Thymus (tissue), 14 donors: ENCODE results near the gene KDELR1. TPM values are rescaled to one million over a fixed set of nuclear protein-coding genes. Genes with fewer than 3 reads are reported as not detected.

Experiments
- DNase-seq, 9 donors: peaks; one replicate each; pipeline ENCODE4 v3.0.0-alpha.2; 2013; ENCODE audit warnings: low spot score in 9 of 9, low read depth in 6 of 9, missing footprints in 1 of 9
- H3K27ac ChIP-seq, 2 donors: one replicate each; pipeline ENCODE4 v1.5.1; 2013; ENCODE audit warnings: control low read depth in 1 of 2, low read depth in 1 of 2, low read length in 1 of 2, mild to moderate bottlenecking in 1 of 2, moderate library complexity in 1 of 2
- H3K27me3 ChIP-seq, 2 donors: one replicate each; pipeline ENCODE4 v1.5.1; 2013; ENCODE audit warnings: low read length in 1 of 2; ENCODE audit not compliant: control insufficient read depth in 2 of 2, insufficient read depth in 1 of 2
- H3K36me3 ChIP-seq, 2 donors: one replicate each; pipeline ENCODE4 v1.5.1; 2013; ENCODE audit warnings: low read length in 1 of 2, mild to moderate bottlenecking in 1 of 2, moderate library complexity in 1 of 2; ENCODE audit not compliant: control insufficient read depth in 2 of 2, insufficient read depth in 2 of 2
- H3K4me1 ChIP-seq, 2 donors: one replicate each; pipeline ENCODE4 v1.5.1; 2013; ENCODE audit warnings: low read length in 2 of 2; ENCODE audit not compliant: control insufficient read depth in 2 of 2, insufficient read depth in 2 of 2
- H3K4me3 ChIP-seq, 2 donors: one replicate each; pipeline ENCODE4 v1.5.1; 2013; ENCODE audit warnings: low read length in 2 of 2, control low read depth in 1 of 2, mild to moderate bottlenecking in 1 of 2
- H3K9me3 ChIP-seq, 2 donors: one replicate each; pipeline ENCODE4 v1.5.1; 2013; ENCODE audit warnings: low read length in 1 of 2, mild to moderate bottlenecking in 1 of 2; ENCODE audit not compliant: control insufficient read depth in 2 of 2, insufficient read depth in 1 of 2
- WGBS: extraction: QIAGEN DNeasy Blood & Tissue Kit; methylation state at CpG from one replicate; pipeline ENCODE4 v1.1.7; 2013; 5-methylcytosine and 5-hydroxymethylcytosine counted together
- long read RNA-seq, 10 donors: transcript quantifications; one replicate each; lab custom pipeline, GENCODE V29; 2026
- polyA plus RNA-seq: library from polyadenylated mRNA; stranded (reverse); fragments of 200-250 nt; gene quantifications from one replicate; pipeline ENCODE4 v1.2.3, GENCODE V29; 2013
- total RNA-seq: library from RNA; stranded (reverse); fragments of 120-200 nt; gene quantifications from one replicate; pipeline ENCODE4 v1.2.4, GENCODE V29; 2013
- donor health status: healthy.

Gene KDELR1
- total RNA-seq (20.7 TPM), polyA plus RNA-seq (81.0 TPM)
- long read RNA-seq, donor 1, partial matches to known transcripts, result 0 of 2 reads
- long read RNA-seq, donor 1, other reads (novel, unspliced or antisense), result 0 of 2 reads
- long read RNA-seq, donor 2, transcript KDELR1-201 (5 exons, 1,557 nt), result major isoform, 38 of 194 reads
- long read RNA-seq, donor 2, partial matches to known transcripts, result 107 of 194 reads
- long read RNA-seq, donor 2, other reads (novel, unspliced or antisense), result 47 of 194 reads
- long read RNA-seq, donor 3, transcript KDELR1-201 (5 exons, 1,557 nt), result major isoform, 21 of 30 reads
- long read RNA-seq, donor 3, partial matches to known transcripts, result 5 of 30 reads
- long read RNA-seq, donor 3, other reads (novel, unspliced or antisense), result 0 of 30 reads
- long read RNA-seq, donor 4, transcript KDELR1-201 (5 exons, 1,557 nt), result major isoform, 16 of 38 reads
- long read RNA-seq, donor 4, partial matches to known transcripts, result 22 of 38 reads
- long read RNA-seq, donor 4, other reads (novel, unspliced or antisense), result 0 of 38 reads
- long read RNA-seq, donor 5, transcript KDELR1-201 (5 exons, 1,557 nt), result major isoform, 32 of 80 reads
- long read RNA-seq, donor 5, partial matches to known transcripts, result 46 of 80 reads
- long read RNA-seq, donor 5, other reads (novel, unspliced or antisense), result 0 of 80 reads
- long read RNA-seq, donor 6, transcript KDELR1-201 (5 exons, 1,557 nt), result major isoform, 20 of 23 reads
- long read RNA-seq, donor 6, partial matches to known transcripts, result 0 of 23 reads
- long read RNA-seq, donor 6, other reads (novel, unspliced or antisense), result 0 of 23 reads
- long read RNA-seq, donor 7, transcript KDELR1-201 (5 exons, 1,557 nt), result major isoform, 26 of 26 reads
- long read RNA-seq, donor 7, partial matches to known transcripts, result 0 of 26 reads
- long read RNA-seq, donor 7, other reads (novel, unspliced or antisense), result 0 of 26 reads
- long read RNA-seq, donor 8, transcript KDELR1-201 (5 exons, 1,557 nt), result major isoform, 9 of 17 reads
- long read RNA-seq, donor 8, partial matches to known transcripts, result 7 of 17 reads
- long read RNA-seq, donor 8, other reads (novel, unspliced or antisense), result 0 of 17 reads
- long read RNA-seq, donor 9, transcript KDELR1-201 (5 exons, 1,557 nt), result major isoform, 12 of 13 reads
- long read RNA-seq, donor 9, partial matches to known transcripts, result 0 of 13 reads
- long read RNA-seq, donor 9, other reads (novel, unspliced or antisense), result 0 of 13 reads
- long read RNA-seq, donor 10, transcript KDELR1-201 (5 exons, 1,557 nt), result major isoform, 22 of 23 reads
- long read RNA-seq, donor 10, partial matches to known transcripts, result 0 of 23 reads
- long read RNA-seq, donor 10, other reads (novel, unspliced or antisense), result 0 of 23 reads

- H3K4me1 ChIP-seq, result peaks cover 5 to 19% of the 10 kb centered on the region in 2 donors
- peaks cover 41 to 49% of the 10 kb centered on the region in 2 donors for H3K27me3 ChIP-seq
- peaks cover 16 to 24% of the 10 kb centered on the region in 2 donors for H3K36me3 ChIP-seq
- DNase-seq, result peak; percentile 30 to 83 (median 54)
- peak within 1 kb of the TSS; percentile 93 to 96 for H3K4me3 ChIP-seq
- H3K9me3 ChIP-seq, result no peaks in the 10 kb centered on the region
- WGBS, result 4% methylated on average over 42 of the region's 42 CpGs
- H3K27ac ChIP-seq, result peak within 1 kb of the TSS; percentile 70 to 76
Observed at GRCh38 chr19:48391100-48392005, at the start of gene KDELR1. Gene KDELR1 (minus strand): TSS chr19:48391551. CDS start chr19:48391358, 193 bp downstream.

- Histone ChIP-seq H3K9me3 (no peaks in the 10 kb centered on the region), H3K27ac (no peak overlapping the region), H3K4me3 (no peak overlapping the region), H3K27me3 (peaks cover 4 to 46% of the 10 kb centered on the region in 2 donors), H3K36me3 (no peaks in the 10 kb centered on the region), H3K4me1 (no peaks in the 10 kb centered on the region)
- 90% methylated on average over 5 of the region's 5 CpGs for WGBS
- DNase-seq, result no peak
Observed at GRCh38 chr19:48436586-48436985, 45.2 kb upstream of the KDELR1 start.

GRCh38 chr19:48433337-48433736, 42.0 kb upstream of the KDELR1 start:
- DNase-seq, result no peak
- 69% methylated on average over 8 of the region's 8 CpGs for WGBS
- H3K9me3 ChIP-seq, result no peaks in the 10 kb centered on the region

GRCh38 chr19:48428670-48429069, 37.3 kb upstream of the KDELR1 start:
- WGBS, result 100% methylated on average over 1 of the region's 1 CpG
- DNase-seq, result no peak
- Histone ChIP-seq H3K4me3 (no peak overlapping the region), H3K9me3 (no peaks in the 10 kb centered on the region), H3K27ac (no peak overlapping the region), H3K36me3 (no peaks in the 10 kb centered on the region), H3K4me1 (peaks cover 0 to 3% of the 10 kb centered on the region in 2 donors), H3K27me3 (peaks cover 0 to 3% of the 10 kb centered on the region in 2 donors)

More at GRCh38 chr19:48433337-48433736, 42.0 kb upstream of the KDELR1 start:
- no peak overlapping the region for H3K4me3 ChIP-seq
- no peak overlapping the region for H3K27ac ChIP-seq
- no peaks in the 10 kb centered on the region for H3K36me3 ChIP-seq
- H3K4me1 ChIP-seq, result no peaks in the 10 kb centered on the region
- peaks cover 0 to 20% of the 10 kb centered on the region in 2 donors for H3K27me3 ChIP-seq

- Histone ChIP-seq H3K36me3 (no peaks in the 10 kb centered on the region), H3K4me1 (peaks cover 0 to 3% of the 10 kb centered on the region in 2 donors), H3K27ac (no peak overlapping the region), H3K4me3 (no peak overlapping the region), H3K27me3 (peaks cover 0 to 3% of the 10 kb centered on the region in 2 donors), H3K9me3 (no peaks in the 10 kb centered on the region)
- WGBS, result 20% methylated on average over 8 of the region's 8 CpGs
- no peak for DNase-seq
Observed at GRCh38 chr19:48424694-48425219, 33.4 kb upstream of the KDELR1 start.

GRCh38 chr19:48421548-48421947, 30.2 kb upstream of the KDELR1 start:
- Histone ChIP-seq H3K27ac (no peak overlapping the region), H3K9me3 (no peaks in the 10 kb centered on the region), H3K4me3 (no peak overlapping the region), H3K4me1 (peaks cover 0 to 9% of the 10 kb centered on the region in 2 donors), H3K36me3 (no peaks in the 10 kb centered on the region), H3K27me3 (peaks cover 0 to 18% of the 10 kb centered on the region in 2 donors)
- WGBS, result 92% methylated on average over 16 of the region's 16 CpGs
- DNase-seq, result no peak

- no peak overlapping the region for H3K27ac ChIP-seq
- H3K36me3 ChIP-seq, result no peaks in the 10 kb centered on the region
- peaks cover 0 to 2% of the 10 kb centered on the region in 2 donors for H3K9me3 ChIP-seq
- H3K4me3 ChIP-seq, result no peak overlapping the region
- peaks cover 8 to 36% of the 10 kb centered on the region in 2 donors for H3K27me3 ChIP-seq
- peaks cover 0 to 13% of the 10 kb centered on the region in 2 donors for H3K4me1 ChIP-seq
- peak in 7 of 9 donors; percentile 25 to 78 (median 53) for DNase-seq
- WGBS, result 59% methylated on average over 31 of the region's 31 CpGs
Observed at GRCh38 chr19:48419158-48419920, 28.0 kb upstream of the KDELR1 start.
